Endothelial cell of umbilical vein (primary cell): ENCODE results near the gene KIAA1614. TPM values are rescaled to one million over a fixed set of nuclear protein-coding genes. Genes with fewer than 3 reads are reported as not detected.

ENCODE experiments used
- BruUV-seq: library from RNA; stranded (reverse); fragments of 400-500 nt; replicated peaks from 2 replicates; lab custom pipeline; 2021; lab: Mats Ljungman, UMichigan
- CTCF ChIA-PET: fragments of 300-600, 350-600 bp; sonication (Branson Sonifier 250); formaldehyde crosslinking; loops from one replicate; lab custom pipeline; 2021; ENCODE audit warnings: antibody characterized with exemption, inconsistent platforms; lab: Charles Lee
- POLR2A ChIA-PET: fragments of 300-600, 350-600 bp; sonication (Branson Sonifier 250); formaldehyde crosslinking; loops from one replicate; lab custom pipeline; 2021; ENCODE audit warnings: antibody characterized with exemption, inconsistent platforms; lab: Charles Lee
- DNase-seq: peaks from one replicate; pipeline ENCODE4 v3.0.0-alpha.2; 2011; ENCODE audit warnings: low read depth, low spot score
- FAIRE-seq: peaks from 2 replicates; lab custom pipeline; 2011; peaks lifted over from hg19 to GRCh38; lab: Jason Lieb, UNC
- H2AFZ ChIP-seq: 2 replicates; pipeline ENCODE4 v1.6.0; 2012; ENCODE audit warnings: low read depth, low read length, control low read depth, inconsistent platforms
- H3K27ac ChIP-seq: 2 replicates; pipeline ENCODE4 v1.5.1; 2011; ENCODE audit warnings: low read depth, mild to moderate bottlenecking, control low read depth, low read length, moderate library complexity; ENCODE audit not compliant: insufficient read depth
- H3K27me3 ChIP-seq, 2 experiments: 2 replicates each; pipeline versions ENCODE4 v1.6.0 to v1.6.1; 2011; ENCODE audit warnings: low read length in 2 of 2, mixed read lengths in 1 of 2; ENCODE audit not compliant: control insufficient read depth in 2 of 2, insufficient read depth in 2 of 2
- H3K36me3 ChIP-seq, 2 experiments: 2 replicates in 1 of 2; 3 replicates in 1 of 2; pipeline ENCODE4 v1.5.1; 2011; ENCODE audit warnings: low read length in 2 of 2, mild to moderate bottlenecking in 1 of 2, moderate library complexity in 1 of 2; ENCODE audit not compliant: control insufficient read depth in 2 of 2, insufficient read depth in 2 of 2; ENCODE audit errors: extremely low read depth in 1 of 2
- H3K4me1 ChIP-seq: 3 replicates; pipeline ENCODE4 v1.5.1; 2011; ENCODE audit warnings: mild to moderate bottlenecking, low read length; ENCODE audit not compliant: control insufficient read depth, insufficient read depth; ENCODE audit errors: extremely low read depth
- H3K4me2 ChIP-seq: 2 replicates; pipeline ENCODE4 v1.6.1; 2011; ENCODE audit warnings: low read length, control low read depth, mixed read lengths; ENCODE audit not compliant: insufficient read depth
- H3K4me3 ChIP-seq, 3 experiments: fragments of 200-600 bp in 1 of 3; sonication (generic), shearing (Covaris generic) in 1 of 3; replicated peaks in 1 of 3; 2 replicates each; pipeline ENCODE4 v1.5.1; 2011 to 2016; ENCODE audit warnings: control low read depth in 3 of 3, low read length in 3 of 3, mild to moderate bottlenecking in 2 of 3, inconsistent platforms in 1 of 3, low read depth in 1 of 3, moderate library complexity in 1 of 3; ENCODE audit not compliant: insufficient read depth in 1 of 3
- H3K79me2 ChIP-seq: 2 replicates; pipeline ENCODE4 v1.6.0; 2012; ENCODE audit warnings: low read length, inconsistent platforms; ENCODE audit not compliant: control insufficient read depth, insufficient read depth
- H3K9ac ChIP-seq: replicated peaks from 2 replicates; pipeline ENCODE3; 2011; ENCODE audit warnings: low read length, control low read depth; ENCODE audit not compliant: insufficient read depth; ENCODE audit errors: extremely low read depth
- H3K9me1 ChIP-seq: replicated peaks from 3 replicates; pipeline ENCODE4 v1.6.0; 2011; ENCODE audit warnings: mild to moderate bottlenecking, low read length; ENCODE audit not compliant: control insufficient read depth, insufficient read depth; ENCODE audit errors: extremely low read depth
- H3K9me3 ChIP-seq: replicated peaks from 2 replicates; pipeline ENCODE4 v1.5.1; 2012; ENCODE audit warnings: low read length, inconsistent platforms; ENCODE audit not compliant: control insufficient read depth, insufficient read depth
- H4K20me1 ChIP-seq: replicated peaks from 2 replicates; pipeline ENCODE3; 2011; ENCODE audit warnings: mild to moderate bottlenecking, low read length; ENCODE audit not compliant: control insufficient read depth, insufficient read depth; ENCODE audit errors: extremely low read depth
- FOS ChIP-seq: IDR thresholded peaks from 2 replicates; pipeline ENCODE4 v1.6.1; 2011; ENCODE audit warnings: mild to moderate bottlenecking, low read length, moderate library complexity, borderline replicate concordance; ENCODE audit not compliant: insufficient read depth
- GATA2 ChIP-seq: IDR thresholded peaks from 2 replicates; pipeline ENCODE4 v1.7.0; 2011; ENCODE audit warnings: low read depth, mild to moderate bottlenecking, moderate library complexity, mixed read lengths, low read length; ENCODE audit not compliant: insufficient read length, insufficient read depth
- JUN ChIP-seq: IDR thresholded peaks from 2 replicates; pipeline ENCODE4 v1.6.1; 2011; ENCODE audit warnings: borderline replicate concordance, low read depth; ENCODE audit not compliant: insufficient read length, insufficient read depth
- POLR2A ChIP-seq: IDR thresholded peaks from 2 replicates; pipeline ENCODE4 v1.6.1; 2012; ENCODE audit warnings: low read depth, mild to moderate bottlenecking, control low read depth, low read length
- POLR2AphosphoS5 ChIP-seq: IDR thresholded peaks from 2 replicates; pipeline ENCODE4 v1.6.1; 2012; ENCODE audit warnings: low read depth, mild to moderate bottlenecking, control low read depth, low read length, moderate library complexity; ENCODE audit not compliant: insufficient read depth
- dilution Hi-C: fragments of 300-500 bp; cut with MboI; formaldehyde crosslinking; loops from one replicate; pipeline ENCODE4 v1.15.0; 2019; ENCODE audit warnings: low sequenced_read_pairs; ENCODE audit not compliant: extremely low pct_ligation_motif_present
- intact Hi-C: fragments of 100-400 bp; cut with micrococcal nuclease; formaldehyde crosslinking; loops from one replicate; pipeline ENCODE4 v1.10.0; 2022
- polyA plus RNA-seq, 4 experiments: library from polyadenylated mRNA; depleted of rRNA in 3 of 4; stranded (reverse) in 3 of 4; unstranded in 1 of 4; fragments of >200 nt; gene quantifications; 2 replicates each; pipeline versions ENCODE4 v1.2.1 to v1.2.3, GENCODE V29; 2011 to 2012; ENCODE audit warnings: missing spikeins in 1 of 4
- total RNA-seq: library from RNA; stranded (reverse); gene quantifications from 2 replicates; pipeline ENCODE4 v1.2.3, GENCODE V29; 2021
- TF ChIP-seq, protein P1 (sequence below): IDR thresholded peaks from 2 replicates; pipeline ENCODE4 v1.6.1; 2011; ENCODE audit not compliant: insufficient read depth, insufficient read length
- TF ChIP-seq, protein P2 (sequence below), 2 donors: IDR thresholded peaks; 1 replicate in 1 of 2; 2 replicates in 1 of 2; pipeline ENCODE4 v1.5.1; 2011; ENCODE audit warnings: low read length in 2 of 2, mild to moderate bottlenecking in 2 of 2, moderate library complexity in 2 of 2, control low read depth in 1 of 2, inconsistent platforms in 1 of 2, low read depth in 1 of 2; ENCODE audit not compliant: insufficient read depth in 1 of 2; ENCODE audit errors: extremely low read depth in 1 of 2

Gene KIAA1614
- total and polyA plus RNA-seq, 2 donors (not counting 3 experiments of a cell fraction or from before 2014, with no cell fraction given) = 1.0 to 2.0 TPM

DNA sequence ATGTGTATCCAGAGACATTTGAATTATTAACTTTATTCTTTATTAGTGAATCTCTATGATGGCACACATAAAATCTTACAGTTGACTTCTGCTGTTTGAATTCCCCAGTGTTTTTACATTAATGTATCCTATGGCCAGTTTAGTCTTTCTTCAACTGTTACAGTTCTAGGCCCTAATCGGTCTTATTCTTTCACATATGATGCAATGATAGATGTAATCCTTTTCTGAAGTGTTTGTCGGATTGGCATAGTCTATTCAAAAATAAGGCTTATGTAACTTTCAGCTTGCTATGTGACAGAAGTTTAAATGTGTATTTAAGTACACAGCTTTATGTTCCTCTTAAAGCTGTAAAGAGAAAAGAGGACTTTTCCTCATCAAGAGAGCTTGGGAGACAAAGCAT is 26.4 kb upstream of the KIAA1614 start:
- ChIA-PET POLR2A (interaction anchor here (0.7 kb wide), 1 partner anchor 204 kb away, joined by 3 read pairs; no protein-coding TSS in a partner anchor), CTCF (interaction anchor here (1.2 to 4.7 kb wide), 2 partner anchors 257 to 538 kb away, joined by 3 to 18 read pairs; no protein-coding TSS in a partner anchor)
- H3K9me3 ChIP-seq = no peaks in the 10 kb centered on the region
- intact Hi-C loops (no loop called here), dilution Hi-C loops (no loop called here)
- no peaks in the 10 kb centered on the region for H3K79me2 ChIP-seq
- H3K4me1 ChIP-seq = no peaks in the 10 kb centered on the region
- FAIRE-seq (no peak), DNase-seq (no peak)
- no peaks in the 10 kb centered on the region for H4K20me1 ChIP-seq
- no peak overlapping the region for H3K4me2 ChIP-seq
- H3K4me3 ChIP-seq = no peak overlapping the region
- no peaks in the 10 kb centered on the region for H3K27me3 ChIP-seq
- H3K36me3 ChIP-seq = no peaks in the 10 kb centered on the region
- TF ChIP-seq POLR2A (no peak), FOS (no peak)
- TF ChIP-seq, protein P1, sequence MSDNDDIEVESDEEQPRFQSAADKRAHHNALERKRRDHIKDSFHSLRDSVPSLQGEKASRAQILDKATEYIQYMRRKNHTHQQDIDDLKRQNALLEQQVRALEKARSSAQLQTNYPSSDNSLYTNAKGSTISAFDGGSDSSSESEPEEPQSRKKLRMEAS = no peak
- TF ChIP-seq, protein P2, sequence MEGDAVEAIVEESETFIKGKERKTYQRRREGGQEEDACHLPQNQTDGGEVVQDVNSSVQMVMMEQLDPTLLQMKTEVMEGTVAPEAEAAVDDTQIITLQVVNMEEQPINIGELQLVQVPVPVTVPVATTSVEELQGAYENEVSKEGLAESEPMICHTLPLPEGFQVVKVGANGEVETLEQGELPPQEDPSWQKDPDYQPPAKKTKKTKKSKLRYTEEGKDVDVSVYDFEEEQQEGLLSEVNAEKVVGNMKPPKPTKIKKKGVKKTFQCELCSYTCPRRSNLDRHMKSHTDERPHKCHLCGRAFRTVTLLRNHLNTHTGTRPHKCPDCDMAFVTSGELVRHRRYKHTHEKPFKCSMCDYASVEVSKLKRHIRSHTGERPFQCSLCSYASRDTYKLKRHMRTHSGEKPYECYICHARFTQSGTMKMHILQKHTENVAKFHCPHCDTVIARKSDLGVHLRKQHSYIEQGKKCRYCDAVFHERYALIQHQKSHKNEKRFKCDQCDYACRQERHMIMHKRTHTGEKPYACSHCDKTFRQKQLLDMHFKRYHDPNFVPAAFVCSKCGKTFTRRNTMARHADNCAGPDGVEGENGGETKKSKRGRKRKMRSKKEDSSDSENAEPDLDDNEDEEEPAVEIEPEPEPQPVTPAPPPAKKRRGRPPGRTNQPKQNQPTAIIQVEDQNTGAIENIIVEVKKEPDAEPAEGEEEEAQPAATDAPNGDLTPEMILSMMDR (IDR thresholded peaks at IDR 0.05; ENCODE audit: extremely low read depth in 1 of 2, insufficient read depth in 1 of 2, low read depth in 1 of 2, low read length in 2 of 2) = no peak
- no peak overlapping the region for H2AFZ ChIP-seq
- no TSS peak for BruUV-seq
- H3K9ac ChIP-seq = no peak overlapping the region
- no peaks in the 10 kb centered on the region for H3K9me1 ChIP-seq
- no peak overlapping the region for H3K27ac ChIP-seq

DNA sequence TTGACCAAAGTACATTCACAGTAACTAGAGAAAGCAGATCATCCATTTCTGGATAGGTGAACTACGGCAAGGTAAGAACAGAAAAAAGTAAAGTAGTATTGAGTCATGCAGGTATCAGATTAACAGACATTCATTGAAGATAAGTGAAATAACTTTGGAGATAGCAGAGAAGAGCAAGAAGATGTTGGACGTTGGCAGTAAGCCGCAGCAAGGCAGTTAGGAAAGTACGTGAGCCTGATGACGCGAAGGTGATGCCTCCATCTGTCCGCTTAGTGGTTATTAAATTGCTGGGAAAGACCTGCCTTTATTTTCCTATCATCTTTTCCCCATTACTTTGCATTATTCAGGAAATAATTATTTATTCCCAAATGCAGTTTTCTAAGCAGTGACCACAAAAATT is 24.9 kb upstream of the KIAA1614 start:
- BruUV-seq = no TSS peak
- intact Hi-C loops (no loop called here), dilution Hi-C loops (no loop called here)
- H3K27ac ChIP-seq = no peak overlapping the region
- H3K36me3 ChIP-seq = no peaks in the 10 kb centered on the region
- no peak for DNase-seq
- H3K79me2 ChIP-seq = no peaks in the 10 kb centered on the region
- no peak overlapping the region for H3K9ac ChIP-seq
- H2AFZ ChIP-seq = no peak overlapping the region
- POLR2A ChIA-PET = no interaction called here
- H3K4me1 ChIP-seq = no peaks in the 10 kb centered on the region
- H3K9me3 ChIP-seq = no peaks in the 10 kb centered on the region
- CTCF ChIA-PET = no interaction called here
- no peak for FAIRE-seq
- TF ChIP-seq JUN = no peak
- TF ChIP-seq GATA2 = no peak
- no peak for TF ChIP-seq POLR2AphosphoS5
- TF ChIP-seq, protein P1 = no peak
- TF ChIP-seq, protein P2 (IDR thresholded peaks at IDR 0.05; ENCODE audit: extremely low read depth in 1 of 2, insufficient read depth in 1 of 2, low read depth in 1 of 2, low read length in 2 of 2) = no peak
- no peak for TF ChIP-seq FOS
- H3K9me1 ChIP-seq = no peaks in the 10 kb centered on the region
- H3K4me2 ChIP-seq = no peak overlapping the region
- H4K20me1 ChIP-seq = no peaks in the 10 kb centered on the region
- H3K27me3 ChIP-seq = no peaks in the 10 kb centered on the region
- H3K4me3 ChIP-seq = no peak overlapping the region
